ENCODE measurements around the gene RARS2.
"Not testable (repeated sequence)": the region's sequence is repeated elsewhere in the genome, so short reads cannot be mapped to it uniquely, and the experiment has no call there.

The RARS2 gene, protein sequence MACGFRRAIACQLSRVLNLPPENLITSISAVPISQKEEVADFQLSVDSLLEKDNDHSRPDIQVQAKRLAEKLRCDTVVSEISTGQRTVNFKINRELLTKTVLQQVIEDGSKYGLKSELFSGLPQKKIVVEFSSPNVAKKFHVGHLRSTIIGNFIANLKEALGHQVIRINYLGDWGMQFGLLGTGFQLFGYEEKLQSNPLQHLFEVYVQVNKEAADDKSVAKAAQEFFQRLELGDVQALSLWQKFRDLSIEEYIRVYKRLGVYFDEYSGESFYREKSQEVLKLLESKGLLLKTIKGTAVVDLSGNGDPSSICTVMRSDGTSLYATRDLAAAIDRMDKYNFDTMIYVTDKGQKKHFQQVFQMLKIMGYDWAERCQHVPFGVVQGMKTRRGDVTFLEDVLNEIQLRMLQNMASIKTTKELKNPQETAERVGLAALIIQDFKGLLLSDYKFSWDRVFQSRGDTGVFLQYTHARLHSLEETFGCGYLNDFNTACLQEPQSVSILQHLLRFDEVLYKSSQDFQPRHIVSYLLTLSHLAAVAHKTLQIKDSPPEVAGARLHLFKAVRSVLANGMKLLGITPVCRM

DNA sequence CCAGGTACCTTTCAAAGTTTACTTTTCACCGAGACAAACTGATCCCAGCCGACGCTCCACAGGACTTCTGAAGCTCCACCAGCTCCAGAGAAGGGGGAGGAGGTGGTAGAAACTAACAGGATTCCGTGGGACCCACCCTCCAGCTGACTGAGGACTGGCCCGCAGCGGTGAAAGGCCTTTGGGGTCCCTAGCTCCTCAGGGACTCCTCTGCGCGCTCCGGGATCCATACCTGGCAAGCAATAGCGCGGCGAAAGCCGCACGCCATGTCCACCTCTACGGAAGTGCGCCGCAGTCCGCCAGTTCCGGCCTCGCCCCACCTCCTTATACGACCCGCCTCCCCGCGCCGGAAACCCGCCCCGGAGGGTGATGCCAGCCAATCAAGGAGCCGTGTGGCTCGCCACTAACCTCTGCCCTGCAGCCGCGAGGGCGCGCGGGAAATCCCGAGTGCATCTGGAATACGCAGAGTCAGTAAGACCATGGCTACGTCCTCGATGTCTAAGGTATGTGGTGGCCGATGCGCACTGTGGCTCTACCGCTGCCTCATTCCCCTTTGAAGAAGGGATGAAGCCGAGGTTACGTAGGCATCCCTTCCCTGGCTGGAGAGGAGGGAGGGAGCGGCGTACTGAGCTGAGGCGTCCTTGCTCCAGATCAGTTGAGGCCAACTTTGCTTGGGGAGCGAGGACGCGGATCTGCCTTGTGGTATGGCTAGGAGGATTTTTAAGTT lies at the start of gene RARS2, which contains the start of gene ORC3:
RARS2 (minus strand) TSS at position 295 of the 724 bp plus-strand sequence; CDS start at position 265, 30 bp downstream.
ORC3 (plus strand) TSS at position 443 of the 724 bp plus-strand sequence; CDS start at position 477, 34 bp downstream.
- DNase-seq, result peak; percentile 92 to 95

DNA sequence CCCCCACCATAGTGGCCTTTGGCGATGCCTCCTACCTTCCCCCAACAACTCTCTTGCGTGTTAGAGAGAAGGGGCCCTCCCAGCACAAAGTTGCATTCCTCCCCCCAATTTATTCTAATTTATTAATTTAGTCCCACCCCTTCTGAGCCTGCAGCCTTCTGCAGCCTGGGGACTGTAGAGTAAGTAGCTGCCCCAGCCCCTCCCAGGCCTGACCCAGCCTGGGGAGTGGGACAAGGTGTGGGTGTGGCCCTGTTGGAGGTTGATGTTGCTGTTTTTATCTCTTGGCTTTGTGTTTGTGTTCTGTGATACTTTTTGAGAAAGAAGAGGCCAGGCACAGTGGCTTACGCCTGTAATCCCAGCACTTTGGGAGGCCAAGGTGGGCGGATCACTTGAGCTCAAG lies 49.6 kb upstream of the RARS2 start:
- DNase-seq, result no peak

DNA sequence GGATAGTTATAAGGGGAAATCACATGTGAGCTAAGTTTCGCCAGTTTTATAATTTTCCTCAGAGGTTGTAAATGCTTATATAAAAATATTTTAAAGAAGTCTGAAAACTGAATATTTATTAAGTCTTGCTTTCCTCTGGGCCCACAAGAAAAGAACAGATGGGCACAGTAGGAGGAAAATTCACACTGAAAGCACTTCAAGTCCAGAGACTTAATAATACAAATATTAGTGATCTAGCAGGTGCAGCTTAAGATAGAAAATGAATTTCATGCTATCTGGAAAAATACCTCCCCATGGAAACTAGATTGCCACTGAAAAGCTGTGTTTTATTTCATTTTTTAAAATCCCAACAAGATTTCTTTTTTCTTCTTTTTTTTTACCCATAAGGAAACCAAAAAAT lies 47.3 kb upstream of the RARS2 start:
- DNase-seq, result no peak

DNA sequence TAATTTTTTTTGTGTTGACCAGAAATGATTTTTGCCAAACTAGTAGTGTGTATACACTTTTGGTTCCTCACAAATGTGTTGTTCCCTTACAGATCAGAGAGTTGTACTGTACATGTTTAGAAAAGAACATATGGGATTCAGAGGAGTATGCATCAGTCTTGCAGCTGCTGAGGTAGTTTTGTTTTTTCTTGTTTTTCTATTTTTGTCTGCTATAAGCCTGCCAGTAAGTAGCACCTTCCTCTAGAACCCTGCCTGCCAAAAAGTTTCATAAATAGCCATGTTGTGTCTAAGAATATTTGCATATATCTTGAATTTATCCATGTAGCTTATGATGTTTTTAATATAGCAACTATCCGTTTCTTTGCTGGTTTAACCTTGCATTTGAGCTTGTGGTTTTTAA lies 46.5 kb upstream of the RARS2 start:
- peak in 1 of 2 donors; percentile 21 for DNase-seq

DNA sequence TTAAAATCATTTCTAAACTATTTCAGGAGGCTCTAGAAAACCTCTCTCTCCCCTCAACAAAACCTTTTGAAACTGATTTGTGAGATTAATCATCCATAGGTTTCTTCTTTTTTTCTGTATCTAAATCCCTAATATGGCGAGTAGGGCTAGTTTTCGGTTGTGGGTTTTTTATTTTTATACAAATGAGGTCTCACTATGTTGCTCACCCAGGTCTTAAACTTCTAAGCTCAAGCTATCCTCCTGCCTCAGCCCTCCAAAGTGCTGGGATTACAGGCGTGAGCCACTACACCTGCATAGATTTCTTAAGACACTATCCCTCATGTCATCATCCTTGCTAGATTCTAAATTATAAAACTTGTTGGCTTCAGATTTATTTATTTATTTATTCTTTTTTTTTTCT lies 44.1 kb upstream of the RARS2 start:
- DNase-seq, result no peak

DNA sequence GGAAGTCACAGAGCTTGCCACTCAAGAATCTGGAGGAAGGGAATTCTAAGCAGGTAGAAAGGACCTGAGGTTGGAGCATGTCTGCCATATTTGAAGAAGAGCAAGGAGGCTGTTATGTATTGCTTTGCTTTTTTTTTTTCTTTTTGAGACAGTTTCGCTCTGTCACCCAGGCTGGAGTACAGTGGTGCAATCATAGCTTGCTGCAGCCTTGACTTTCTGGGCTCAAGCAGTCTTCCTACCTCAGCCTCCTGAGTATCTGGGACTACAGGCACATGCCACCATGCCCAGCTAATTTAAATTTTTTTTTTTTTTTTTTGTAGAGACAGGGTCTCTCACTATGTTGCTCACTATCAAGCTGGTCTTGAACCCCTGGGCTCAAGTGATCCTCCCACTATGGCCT lies 41.0 kb upstream of the RARS2 start:
- no peak for DNase-seq

DNA sequence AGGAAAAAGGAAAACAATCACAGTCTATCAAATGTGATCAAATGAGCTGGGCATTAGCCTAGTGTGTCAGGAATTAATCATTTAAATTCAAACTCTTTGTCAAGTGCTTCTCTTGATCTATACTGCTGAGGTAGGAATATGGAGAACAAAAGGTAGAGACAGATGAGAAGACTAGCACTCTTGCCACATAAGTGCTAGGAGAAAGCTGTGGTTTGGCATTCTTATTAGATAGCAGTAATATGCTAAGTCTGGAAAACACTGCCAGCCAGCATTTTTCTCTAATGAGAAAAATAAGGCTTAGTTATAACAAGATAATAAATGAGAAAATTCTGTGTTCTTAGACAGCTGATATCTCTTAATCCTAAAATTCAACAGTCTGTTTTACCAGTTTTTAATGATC lies 39.1 kb upstream of the RARS2 start:
- no peak for DNase-seq

DNA sequence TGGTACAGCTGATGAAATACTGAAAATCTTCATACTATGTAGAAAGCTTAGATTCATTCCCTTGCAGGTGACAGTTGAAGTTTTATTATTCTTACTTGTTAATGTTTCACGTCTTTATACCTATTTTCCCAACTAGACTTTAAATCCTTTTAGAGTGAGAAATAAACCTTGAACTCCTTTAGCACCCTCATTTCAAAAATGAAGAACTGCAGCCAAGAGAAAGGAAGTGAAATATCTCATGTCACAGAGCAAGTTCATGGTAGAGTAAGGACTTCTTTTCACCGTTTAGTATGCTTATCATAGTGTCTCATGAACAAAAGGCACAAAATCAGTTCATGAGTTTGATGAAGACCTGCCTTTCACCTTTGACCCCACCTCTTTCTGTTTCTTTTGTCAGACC lies 38.6 kb upstream of the RARS2 start:
- DNase-seq, result no peak

DNA sequence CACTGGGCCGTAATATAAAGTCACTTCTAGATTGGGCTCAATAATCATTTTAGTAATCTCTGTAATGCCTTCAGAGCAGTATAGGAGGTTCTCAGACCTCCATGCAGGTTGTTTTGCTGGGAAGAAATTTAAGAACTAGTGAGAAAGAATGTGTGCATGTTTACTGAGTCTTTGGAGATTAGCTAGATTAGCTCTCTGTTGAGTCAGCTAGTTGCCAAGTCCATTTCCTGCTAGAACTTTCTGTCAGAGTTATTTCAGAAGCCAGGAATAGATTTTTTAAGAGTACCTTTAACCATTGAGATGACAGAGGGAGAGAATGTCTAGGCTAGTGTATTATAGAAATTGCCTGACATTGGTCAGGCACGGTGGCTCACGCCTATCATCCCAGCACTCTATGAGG lies 33.5 kb upstream of the RARS2 start:
- DNase-seq, result no peak

DNA sequence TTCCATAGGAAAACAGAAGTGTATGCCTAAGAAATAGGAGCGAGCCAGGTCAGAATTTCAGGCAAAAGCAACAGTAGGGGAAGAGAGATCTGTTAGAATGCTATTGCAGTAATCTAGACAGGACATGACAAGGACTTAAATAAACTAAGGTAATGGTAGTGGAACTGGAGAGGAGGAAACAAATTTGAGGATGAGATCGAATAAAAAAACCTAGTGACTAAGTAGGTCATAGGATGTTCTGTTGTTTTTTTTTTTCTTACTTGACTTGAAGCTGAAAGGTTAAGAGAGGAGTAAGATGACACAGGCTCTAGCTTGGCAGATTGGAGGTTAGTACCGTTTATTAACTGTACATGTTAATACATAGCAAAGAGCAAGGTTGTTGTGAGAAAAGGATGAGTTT lies 28.7 kb upstream of the RARS2 start:
- no peak for DNase-seq

DNA sequence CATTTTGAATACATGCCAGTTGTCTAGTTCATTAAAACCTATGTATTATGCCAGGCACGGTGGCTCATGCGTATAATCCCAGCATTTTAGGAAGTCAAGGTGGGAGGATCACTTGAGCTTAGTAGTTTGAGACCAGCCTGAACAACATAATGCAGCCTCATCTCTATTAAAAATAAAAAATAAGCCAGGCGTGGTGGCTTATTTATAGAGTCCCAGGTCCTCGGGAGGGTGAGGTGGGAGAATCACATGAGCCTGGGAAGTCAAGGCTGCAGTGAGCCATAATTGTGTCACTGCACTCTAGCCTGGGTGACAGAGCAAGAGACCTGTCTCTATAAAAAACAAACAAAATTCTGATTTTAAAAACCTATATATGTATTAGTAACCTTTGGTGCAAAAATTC lies 27.6 kb upstream of the RARS2 start:
- DNase-seq, result no peak

DNA sequence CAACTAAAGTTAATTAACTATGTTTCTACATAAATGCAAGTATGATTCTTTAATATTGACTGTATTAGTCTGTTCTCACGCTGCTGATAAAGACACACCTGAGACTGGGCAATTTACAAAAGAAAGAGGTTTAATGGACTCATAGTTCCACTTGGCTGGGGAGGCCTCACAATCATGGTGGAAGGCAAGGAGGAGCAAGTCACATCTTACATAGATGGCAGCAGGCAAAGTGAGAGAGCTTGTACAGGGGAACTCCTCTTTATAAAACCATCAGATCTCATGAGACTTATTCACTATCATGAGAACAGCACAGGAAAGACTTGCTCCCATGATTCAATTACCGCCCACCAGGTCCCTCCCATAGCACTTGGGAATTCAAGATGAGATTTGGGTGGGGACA lies 23.2 kb upstream of the RARS2 start:
- DNase-seq, result not testable (repeated sequence)

DNA sequence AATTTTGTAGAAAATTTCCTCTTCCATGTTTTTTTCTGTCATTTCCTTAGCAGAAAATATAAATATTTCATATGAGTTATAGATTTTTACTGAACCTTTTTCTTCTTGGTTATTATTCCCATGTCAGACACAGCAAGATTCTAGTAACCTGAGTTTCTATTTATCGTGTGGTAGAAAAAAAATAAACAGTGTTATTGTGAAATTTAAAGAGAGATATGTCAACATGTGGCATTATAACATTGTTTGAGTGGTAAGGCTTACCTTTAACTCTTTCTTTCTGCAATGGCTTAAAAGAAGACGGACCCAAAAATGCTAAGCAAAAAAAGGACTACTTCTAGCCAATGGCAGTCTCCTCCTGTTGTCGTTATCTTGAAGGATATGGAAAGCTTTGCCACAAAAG lies 19.0 kb upstream of the RARS2 start:
- no peak for DNase-seq

DNA sequence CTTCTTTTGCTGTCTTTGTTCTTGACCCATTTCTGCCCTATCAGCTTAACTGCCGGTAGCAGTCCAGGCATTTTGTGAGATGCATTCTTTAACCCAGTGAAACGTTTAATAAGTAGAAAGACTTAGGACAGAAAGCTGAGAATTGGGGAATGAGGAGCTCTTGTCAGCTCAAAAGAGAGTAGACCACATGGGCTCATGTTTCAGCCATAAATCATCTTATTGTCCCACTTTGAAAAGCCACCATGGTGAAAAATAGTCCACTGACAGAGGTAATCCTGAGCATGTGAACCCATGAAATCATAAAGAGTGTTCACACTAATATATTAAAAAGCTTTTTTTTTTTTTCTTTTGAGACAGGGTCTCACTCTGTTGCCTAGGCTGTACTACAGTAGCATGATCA lies 16.4 kb upstream of the RARS2 start:
- no peak for DNase-seq

DNA sequence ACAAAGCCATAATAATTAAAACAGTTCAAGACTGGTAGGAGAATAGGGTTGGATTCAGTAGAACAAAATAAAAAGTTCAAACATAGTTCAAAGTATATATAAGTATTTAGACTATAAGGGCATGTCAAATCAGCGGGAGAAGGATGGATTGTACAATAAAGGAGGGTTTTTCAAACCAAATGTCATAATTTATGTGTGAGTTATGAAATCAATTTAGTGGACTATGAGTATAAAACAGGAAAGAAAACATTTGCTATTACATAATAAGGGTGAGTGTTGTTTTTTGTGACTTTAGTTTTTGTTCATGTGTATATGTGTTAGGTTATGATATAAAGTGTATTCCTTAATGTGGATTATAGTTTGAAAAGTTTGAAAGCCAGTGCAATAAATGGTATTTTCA lies 10.8 kb upstream of the RARS2 start:
- DNase-seq, result no peak

DNA sequence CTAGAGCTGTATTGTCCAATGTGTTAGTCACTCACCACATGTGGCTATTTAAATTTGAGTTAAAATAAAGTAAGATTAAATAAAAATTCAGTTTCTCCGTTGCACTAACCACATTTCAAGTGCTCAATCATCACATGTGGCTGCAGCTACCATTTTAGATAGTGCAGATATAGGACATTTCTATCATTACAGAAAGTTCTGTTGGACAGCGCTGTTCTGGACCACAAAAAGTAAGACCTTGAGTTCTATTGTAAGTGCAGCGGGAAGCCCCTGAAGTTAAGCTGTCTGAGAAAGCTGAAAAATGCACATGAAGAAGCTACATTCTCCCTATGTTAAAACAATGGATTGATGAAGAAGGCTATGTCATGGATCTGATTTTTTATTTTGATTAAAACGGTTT lies 1.2 kb upstream of the RARS2 start:
- DNase-seq, result no peak

DNA sequence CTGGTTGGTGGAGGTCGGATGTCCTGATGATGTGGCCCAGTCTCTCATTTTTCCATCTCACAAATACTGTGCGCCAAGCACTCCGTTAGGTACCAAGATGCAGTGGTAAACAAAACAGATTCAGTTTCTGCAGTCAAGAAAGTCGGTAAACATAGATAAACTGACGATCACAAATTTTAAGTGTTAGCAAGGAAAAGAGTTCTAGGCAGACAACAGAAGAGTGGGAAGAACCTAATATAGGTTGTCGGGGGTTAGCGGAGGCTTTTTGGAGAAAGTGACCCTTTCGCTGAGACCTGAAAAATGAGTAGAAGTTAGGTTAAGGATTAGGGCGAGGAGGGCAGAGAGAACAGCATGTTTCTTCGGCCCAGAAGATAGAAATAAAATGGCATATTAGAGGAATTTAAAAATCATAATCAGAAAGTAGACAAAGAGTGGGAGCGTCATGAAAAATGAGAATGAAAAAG lies 662 bp upstream of the RARS2 start:
- no peak for DNase-seq

DNA sequence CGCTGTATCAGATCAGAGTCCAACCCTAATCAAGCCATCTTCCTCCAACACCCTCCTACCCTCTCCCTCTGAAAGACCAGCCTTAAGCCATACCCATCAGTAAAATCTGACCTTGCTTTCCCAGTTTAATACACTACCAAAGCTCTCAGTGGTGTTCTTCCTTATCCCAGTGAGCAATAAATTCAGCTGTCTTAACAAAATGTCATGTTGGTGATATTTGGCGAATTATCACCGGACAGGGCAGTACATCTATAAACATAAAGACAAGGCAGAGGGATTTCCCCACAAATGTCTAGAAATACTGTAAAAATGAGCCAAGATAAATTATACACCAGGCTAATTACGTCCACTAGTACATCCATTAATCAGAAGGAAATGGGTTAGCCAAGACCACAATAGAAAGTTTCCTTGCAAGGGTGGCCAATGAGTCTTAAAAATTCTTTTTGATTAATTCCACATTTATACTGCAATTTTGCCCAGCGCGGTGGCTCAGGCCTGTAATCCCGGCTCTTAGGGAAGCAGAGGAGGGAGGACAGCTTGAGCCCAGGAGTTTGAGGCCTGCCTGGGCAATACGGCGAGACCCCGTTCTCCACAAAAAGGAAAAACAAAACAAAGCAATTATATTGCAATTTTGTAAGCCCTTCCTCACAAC lies 905 bp downstream of the RARS2 start:
- DNase-seq, result no peak

DNA sequence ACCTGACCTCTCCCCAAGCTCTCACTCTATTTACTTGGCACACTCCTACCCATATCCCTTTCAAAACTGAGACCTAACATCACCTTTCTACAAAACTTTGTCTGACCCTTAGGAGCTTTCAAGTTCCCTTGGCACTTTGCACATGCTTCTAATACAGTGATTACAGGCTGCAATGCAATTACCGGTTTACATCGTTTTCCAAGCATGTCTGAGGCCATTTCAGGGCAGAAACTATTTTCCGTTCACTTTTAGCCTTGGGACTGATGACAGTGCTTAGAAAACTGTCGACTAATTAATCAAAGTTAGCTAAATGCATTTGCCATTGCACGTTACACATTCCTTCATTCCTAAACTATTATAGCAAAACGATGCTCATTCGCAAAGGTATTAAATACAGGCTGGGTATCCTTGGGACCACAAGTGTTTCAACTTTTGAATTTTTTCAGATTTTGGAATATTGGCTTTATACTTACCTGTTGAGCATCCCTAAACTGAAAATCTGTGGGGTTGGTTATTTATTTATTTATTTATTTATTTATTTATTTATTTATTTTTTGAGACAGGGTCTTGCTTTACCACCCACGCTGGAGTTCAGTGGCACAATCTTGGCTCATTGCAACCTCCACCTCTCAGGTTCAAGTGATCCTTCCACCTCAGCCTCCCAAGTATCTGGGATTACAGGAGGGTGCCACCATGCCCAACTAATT lies 3.3 kb downstream of the RARS2 start:
- DNase-seq, result no peak

DNA sequence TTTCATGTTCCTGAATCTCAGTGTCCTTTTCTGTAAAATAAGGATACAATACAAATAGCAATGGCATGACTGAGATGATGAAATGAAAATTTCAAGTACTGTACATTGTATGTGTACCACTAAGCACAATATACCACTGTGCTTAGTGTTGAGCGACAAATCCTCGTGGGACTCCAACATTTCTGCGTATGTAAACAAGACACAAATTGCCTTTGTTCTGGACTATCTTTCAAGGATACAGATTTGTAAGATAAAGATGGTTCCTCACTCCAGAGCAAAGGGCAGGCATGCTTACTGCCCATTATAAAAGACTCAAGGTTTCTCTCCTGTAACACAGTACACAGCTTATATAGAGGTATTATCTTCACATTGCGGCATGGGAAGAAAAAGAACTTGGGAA lies 6.0 kb downstream of the RARS2 start:
- DNase-seq, result no peak

DNA sequence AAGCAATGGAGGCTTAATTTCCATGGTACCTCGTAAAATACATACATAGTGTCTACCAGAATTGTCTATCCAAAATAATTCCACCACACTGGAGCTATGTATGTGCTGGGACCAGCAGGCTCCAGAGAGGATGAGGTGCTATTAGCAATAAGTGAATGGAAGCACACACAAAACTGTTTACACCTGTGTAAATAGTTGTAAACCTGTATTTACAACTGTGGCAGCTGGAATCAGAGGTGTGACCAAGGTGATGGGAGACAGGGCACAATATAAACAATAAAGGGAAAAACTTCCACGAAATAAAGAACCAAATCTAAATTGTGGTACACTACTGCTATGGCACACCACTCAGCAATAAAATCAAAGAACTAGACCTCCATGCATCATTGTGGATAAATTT lies 14.4 kb downstream of the RARS2 start:
- DNase-seq, result no peak

DNA sequence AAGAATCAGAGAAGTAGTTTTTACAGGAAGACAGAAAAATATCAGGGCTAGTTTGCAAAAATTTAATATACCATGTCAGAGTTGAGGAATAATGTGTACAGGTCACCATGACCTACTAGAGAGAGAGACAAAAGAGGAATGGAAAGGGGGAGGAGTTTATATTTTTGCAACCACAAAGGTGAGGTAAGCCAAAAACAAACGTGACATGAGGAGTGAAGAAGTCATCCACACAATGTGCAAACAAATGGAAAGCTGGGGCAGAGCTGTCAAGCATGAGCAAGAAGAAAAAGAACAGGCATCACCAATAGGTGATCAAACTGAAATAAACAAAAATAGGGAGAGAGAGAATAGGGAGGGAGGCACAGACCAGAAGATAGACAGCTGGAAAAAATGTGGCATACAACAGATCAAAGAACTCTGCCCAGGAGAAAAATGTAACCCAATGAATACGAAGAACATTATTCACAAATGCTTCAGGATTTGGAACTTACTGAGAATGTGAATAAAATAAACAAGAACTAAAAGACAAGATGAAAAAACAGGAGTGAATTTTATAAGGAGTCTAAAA lies 15.5 kb downstream of the RARS2 start:
- no peak for DNase-seq

Data from hippocampal formation (tissue), 2 donors.